Activated T-cell treated with anti-CD3 and anti-CD28 coated beads, Interleukin-2, amount 50 U/mL, for 24 hours (primary cell): ENCODE results near the gene STUM.

Experiments used
- DNase-seq: peaks from one replicate; pipeline ENCODE4 v3.0.0-alpha.2; 2020
- H3K27ac Mint-ChIP-seq: 2 replicates; pipeline ENCODE4 v1.8.0; 2020; ENCODE audit warnings: mild to moderate bottlenecking, mixed read lengths
- H3K27me3 Mint-ChIP-seq: 2 replicates; pipeline ENCODE4 v1.8.0; 2020; ENCODE audit warnings: mixed read lengths
- H3K36me3 Mint-ChIP-seq: 2 replicates; pipeline ENCODE4 v1.8.0; 2020; ENCODE audit warnings: low read depth, mixed read lengths
- H3K4me1 Mint-ChIP-seq: 2 replicates; pipeline ENCODE4 v1.8.0; 2020; ENCODE audit warnings: low read depth, mixed read lengths
- H3K4me3 Mint-ChIP-seq: 2 replicates; pipeline ENCODE4 v1.8.0; 2020; ENCODE audit warnings: mild to moderate bottlenecking, moderate library complexity, mixed read lengths
- H3K9me3 Mint-ChIP-seq: 2 replicates; pipeline ENCODE4 v1.8.0; 2020; ENCODE audit warnings: mixed read lengths

Gene STUM

GRCh38 chr1:226653311-226653921, 104.9 kb downstream of the STUM start:
- peaks cover 32% of the 10 kb centered on the region for H3K36me3 Mint-ChIP-seq
- H3K27me3 Mint-ChIP-seq = no peaks in the 10 kb centered on the region
- peak overlapping the region; percentile 80 for H3K4me3 Mint-ChIP-seq
- H3K9me3 Mint-ChIP-seq = no peaks in the 10 kb centered on the region
- peaks cover 27% of the 10 kb centered on the region for H3K4me1 Mint-ChIP-seq
- H3K27ac Mint-ChIP-seq = no peak overlapping the region
- peak; percentile 68 for DNase-seq

GRCh38 chr1:226654046-226654667, 105.6 kb downstream of the STUM start:
- Mint-ChIP-seq H3K27ac (no peak overlapping the region), H3K27me3 (no peaks in the 10 kb centered on the region), H3K9me3 (no peaks in the 10 kb centered on the region), H3K36me3 (peaks cover 26% of the 10 kb centered on the region), H3K4me3 (peak overlapping the region; percentile 80), H3K4me1 (peaks cover 24% of the 10 kb centered on the region)
- DNase-seq = no peak

- Mint-ChIP-seq H3K4me1 (peaks cover 25% of the 10 kb centered on the region), H3K36me3 (peaks cover 22% of the 10 kb centered on the region), H3K4me3 (peak overlapping the region; percentile 80), H3K9me3 (no peaks in the 10 kb centered on the region), H3K27me3 (no peaks in the 10 kb centered on the region), H3K27ac (no peak overlapping the region)
- DNase-seq = no peak
These were observed 106.1 kb downstream of the STUM start for GRCh38 chr1:226654668-226655055.

- Mint-ChIP-seq H3K9me3 (no peaks in the 10 kb centered on the region), H3K4me1 (peaks cover 25% of the 10 kb centered on the region), H3K4me3 (peak overlapping the region; percentile 80), H3K27me3 (no peaks in the 10 kb centered on the region), H3K36me3 (peaks cover 25% of the 10 kb centered on the region), H3K27ac (no peak overlapping the region)
- DNase-seq = no peak
These were observed 106.9 kb downstream of the STUM start for GRCh38 chr1:226655251-226656163.

GRCh38 chr1:226656201-226656600, 107.6 kb downstream of the STUM start:
- no peaks in the 10 kb centered on the region for H3K9me3 Mint-ChIP-seq
- no peaks in the 10 kb centered on the region for H3K27me3 Mint-ChIP-seq
- peaks cover 25% of the 10 kb centered on the region for H3K4me1 Mint-ChIP-seq
- no peak for DNase-seq
- H3K27ac Mint-ChIP-seq = no peak overlapping the region
- H3K4me3 Mint-ChIP-seq = peak overlapping the region; percentile 53
- peaks cover 30% of the 10 kb centered on the region for H3K36me3 Mint-ChIP-seq

- H3K4me1 Mint-ChIP-seq = peaks cover 30% of the 10 kb centered on the region
- H3K27me3 Mint-ChIP-seq = no peaks in the 10 kb centered on the region
- H3K9me3 Mint-ChIP-seq = no peaks in the 10 kb centered on the region
- peaks cover 35% of the 10 kb centered on the region for H3K36me3 Mint-ChIP-seq
- no peak for DNase-seq
- H3K4me3 Mint-ChIP-seq = peak overlapping the region; percentile 53
- no peak overlapping the region for H3K27ac Mint-ChIP-seq
These were observed 108.2 kb downstream of the STUM start for GRCh38 chr1:226656601-226657277.

GRCh38 chr1:226657895-226658545, 109.5 kb downstream of the STUM start:
- no peak overlapping the region for H3K4me3 Mint-ChIP-seq
- H3K4me1 Mint-ChIP-seq = peaks cover 42% of the 10 kb centered on the region
- H3K27me3 Mint-ChIP-seq = no peaks in the 10 kb centered on the region
- no peak for DNase-seq
- no peak overlapping the region for H3K27ac Mint-ChIP-seq
- peaks cover 35% of the 10 kb centered on the region for H3K36me3 Mint-ChIP-seq
- no peaks in the 10 kb centered on the region for H3K9me3 Mint-ChIP-seq

GRCh38 chr1:226658546-226659125, 110.1 kb downstream of the STUM start:
- Mint-ChIP-seq H3K4me1 (peaks cover 49% of the 10 kb centered on the region), H3K27ac (no peak overlapping the region), H3K4me3 (no peak overlapping the region), H3K9me3 (no peaks in the 10 kb centered on the region), H3K36me3 (peaks cover 35% of the 10 kb centered on the region), H3K27me3 (no peaks in the 10 kb centered on the region)
- no peak for DNase-seq
